OCI-LY3 (cell line): ENCODE data around the gene VENTX.

ENCODE experiments used
- CTCF ChIP-seq: fragments of 200-600, 300-600 bp; sonication (generic); IDR thresholded peaks from 2 replicates; pipeline ENCODE4 v1.5.1; 2014; ENCODE audit warnings: antibody characterized with exemption, low read length, low read depth
- EZH2phosphoT487 ChIP-seq: fragments of 200-600 bp; shearing (Covaris generic); IDR thresholded peaks from 2 replicates; pipeline ENCODE4 v1.6.1; 2018; ENCODE audit warnings: antibody characterized with exemption, mixed run types, low read depth

GRCh38 chr10:133285217-133285616 lies 47.6 kb downstream of the VENTX start:
- TF ChIP-seq CTCF (no peak), EZH2phosphoT487 (no peak)
